ENCODE data around the gene TLR6.
A peak's percentile ranks its signal among the peaks of the same experiment; 100 is the strongest.

The TLR6 gene

GRCh38 chr4:38804654-38805295 lies 51.8 kb downstream of the TLR6 start, which contains the start of gene TLR1:
Gene TLR1, minus strand, starts transcription at chr4:38804791. Its CDS starts 5,960 bp downstream, at chr4:38798831.
- H3K27ac ChIP-seq = peak within 1 kb of the TSS; percentile 37
- TF ChIP-seq CTCF (conservative IDR thresholded peaks at IDR 0.05) = peak; percentile 80

GRCh38 chr4:38803833-38804653 lies 52.6 kb downstream of the TLR6 start:
- no peak for TF ChIP-seq CTCF (conservative IDR thresholded peaks at IDR 0.05)
- peak overlapping the region; percentile 37 for H3K27ac ChIP-seq

- H3K27ac ChIP-seq = no peak overlapping the region
- no peak for TF ChIP-seq CTCF (conservative IDR thresholded peaks at IDR 0.05)
These were observed 53.9 kb downstream of the TLR6 start for GRCh38 chr4:38802561-38803355.

GRCh38 chr4:38800961-38801450 lies 55.6 kb downstream of the TLR6 start:
- no peak for TF ChIP-seq CTCF (conservative IDR thresholded peaks at IDR 0.05)
- H3K27ac ChIP-seq = no peak overlapping the region

- no peak overlapping the region for H3K27ac ChIP-seq
- TF ChIP-seq CTCF (conservative IDR thresholded peaks at IDR 0.05) = no peak
These were observed 56.3 kb downstream of the TLR6 start for GRCh38 chr4:38800366-38800765.

- no peak for TF ChIP-seq CTCF (conservative IDR thresholded peaks at IDR 0.05)
- no peak overlapping the region for H3K27ac ChIP-seq
These were observed 61.5 kb downstream of the TLR6 start for GRCh38 chr4:38795087-38795486.

- no peak overlapping the region for H3K27ac ChIP-seq
- no peak for TF ChIP-seq CTCF (conservative IDR thresholded peaks at IDR 0.05)
These were observed 62.6 kb downstream of the TLR6 start for GRCh38 chr4:38794051-38794450.
